ENCODE results near the gene GALE.

GRCh38 chr1:23779826-23780371, 20.7 kb downstream of the GALE start:
- TF ChIP-seq, protein P1, sequence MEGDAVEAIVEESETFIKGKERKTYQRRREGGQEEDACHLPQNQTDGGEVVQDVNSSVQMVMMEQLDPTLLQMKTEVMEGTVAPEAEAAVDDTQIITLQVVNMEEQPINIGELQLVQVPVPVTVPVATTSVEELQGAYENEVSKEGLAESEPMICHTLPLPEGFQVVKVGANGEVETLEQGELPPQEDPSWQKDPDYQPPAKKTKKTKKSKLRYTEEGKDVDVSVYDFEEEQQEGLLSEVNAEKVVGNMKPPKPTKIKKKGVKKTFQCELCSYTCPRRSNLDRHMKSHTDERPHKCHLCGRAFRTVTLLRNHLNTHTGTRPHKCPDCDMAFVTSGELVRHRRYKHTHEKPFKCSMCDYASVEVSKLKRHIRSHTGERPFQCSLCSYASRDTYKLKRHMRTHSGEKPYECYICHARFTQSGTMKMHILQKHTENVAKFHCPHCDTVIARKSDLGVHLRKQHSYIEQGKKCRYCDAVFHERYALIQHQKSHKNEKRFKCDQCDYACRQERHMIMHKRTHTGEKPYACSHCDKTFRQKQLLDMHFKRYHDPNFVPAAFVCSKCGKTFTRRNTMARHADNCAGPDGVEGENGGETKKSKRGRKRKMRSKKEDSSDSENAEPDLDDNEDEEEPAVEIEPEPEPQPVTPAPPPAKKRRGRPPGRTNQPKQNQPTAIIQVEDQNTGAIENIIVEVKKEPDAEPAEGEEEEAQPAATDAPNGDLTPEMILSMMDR (conservative IDR thresholded peaks at IDR 0.05 in 1 of 2, IDR thresholded peaks at IDR 0.05 in 1 of 2; ENCODE audit: low read depth in 1 of 2, low read length in 2 of 2), result no peak
- TF ChIP-seq EZH2 (IDR thresholded peaks at IDR 0.05; ENCODE audit: low read length, missing control alignments), result no peak
